H1 (cell line): ENCODE results near the gene RERE. TPM values are rescaled to one million over a fixed set of nuclear protein-coding genes. Genes with fewer than 3 reads are reported as not detected.

Experiments
- BACH1 ChIP-seq: IDR thresholded peaks from 2 replicates; pipeline ENCODE4 v1.6.1; 2012; ENCODE audit warnings: low read length, improper control_type of control experiment
- CHD7 ChIP-seq: fragments of 300-600 bp; sonication (generic); IDR thresholded peaks from 2 replicates; pipeline ENCODE4 v1.7.1; 2012; ENCODE audit warnings: low read length, moderate library complexity, mild to moderate bottlenecking, inconsistent platforms; ENCODE audit not compliant: insufficient replicate concordance
- EP300 ChIP-seq, 2 experiments: IDR thresholded peaks; 1 replicate in 1 of 2; 2 replicates in 1 of 2; pipeline ENCODE4 v1.6.1; 2011 to 2012; ENCODE audit warnings: low read depth in 2 of 2, low read length in 2 of 2, mild to moderate bottlenecking in 2 of 2, borderline replicate concordance in 1 of 2, inconsistent platforms in 1 of 2, moderate library complexity in 1 of 2
- KDM1A ChIP-seq: fragments of 200-600, 300-600 bp; sonication (generic); IDR thresholded peaks from 2 replicates; pipeline ENCODE4 v1.7.1; 2016; ENCODE audit warnings: mild to moderate bottlenecking, low read length, borderline replicate concordance
- MAFK ChIP-seq: IDR thresholded peaks from 2 replicates; pipeline ENCODE4 v1.6.1; 2012; ENCODE audit warnings: low read depth, mild to moderate bottlenecking, improper control_type of control experiment, low read length
- NRF1 ChIP-seq: IDR thresholded peaks from 2 replicates; pipeline ENCODE4 v1.6.1; 2011; ENCODE audit warnings: mild to moderate bottlenecking, low read depth, low read length, improper control_type of control experiment
- PHF8 ChIP-seq: fragments of 200-600 bp; sonication (generic); conservative IDR thresholded peaks from 2 replicates; pipeline ENCODE4 v1.7.1; 2012; ENCODE audit warnings: low read depth, mild to moderate bottlenecking, inconsistent platforms, low read length, moderate library complexity
- SRF ChIP-seq: IDR thresholded peaks from 2 replicates; pipeline ENCODE4 v1.6.1; 2011; ENCODE audit warnings: mild to moderate bottlenecking, low read depth, low read length, moderate library complexity
- polyA plus RNA-seq, 7 experiments: library from polyadenylated mRNA; depleted of rRNA in 3 of 7; stranded (reverse) in 5 of 7; unstranded in 2 of 7; fragments of >200 nt in 5 of 7; fragments of 200-250 nt in 2 of 7; gene quantifications; 1 replicate in 5 of 7; 2 replicates in 1 of 7; 4 replicates in 1 of 7; pipeline versions ENCODE4 v1.2.1 to v1.2.3, GENCODE V29; 2011 to 2013; ENCODE audit warnings: missing spikeins in 2 of 7, mixed read lengths in 2 of 7
- total RNA-seq: library from RNA; stranded (reverse); fragmentation: NEBNext Ultra II Directional; extraction: Animal tissue kit (Norgen Biotek cat#: 25700); gene quantifications from 2 replicates; pipeline ENCODE4 v1.2.1, GENCODE V29; 2021

RERE gene
- total and polyA plus RNA-seq, 2 of the 8 experiments (the other 6 are each of a cell fraction or from before 2014, with no cell fraction given): 15.3 to 142 TPM

- TF ChIP-seq PHF8 (no peak), KDM1A (no peak), BACH1 (no peak), EP300 (IDR thresholded peaks at IDR 0.05; ENCODE audit: borderline replicate concordance in 1 of 2, low read depth in 2 of 2, low read length in 2 of 2) (no peak), SRF (no peak), MAFK (no peak), NRF1 (no peak), CHD7 (no peak)
- TF ChIP-seq, all 59 proteins: peak for 0
Measured at GRCh38 chr1:8404460-8405370, 412.7 kb downstream of the RERE start (continued).
